Type B pancreatic cell (in vitro differentiated cells): ENCODE measurements around the gene IP6K1. TPM values are rescaled to one million over a fixed set of nuclear protein-coding genes. Genes with fewer than 3 reads are reported as not detected.
"Not testable (repeated sequence)": the region's sequence is repeated elsewhere in the genome, so short reads cannot be mapped to it uniquely, and the experiment has no call there.

ENCODE experiments used
- DNase-seq: peaks from one replicate; pipeline ENCODE4 v3.0.0; 2021; ENCODE audit warnings: mixed read lengths; ENCODE audit not compliant: unreplicated experiment; ENCODE audit errors: extremely low spot score
- H3K27ac Mint-ChIP-seq: 2 replicates; pipeline ENCODE4 v1.8.0; 2021; ENCODE audit warnings: mild to moderate bottlenecking, mixed read lengths
- H3K27me3 Mint-ChIP-seq: 2 replicates; pipeline ENCODE4 v1.8.0; 2021; ENCODE audit warnings: mixed read lengths
- H3K36me3 Mint-ChIP-seq: 2 replicates; pipeline ENCODE4 v1.8.0; 2021; ENCODE audit warnings: mixed read lengths
- H3K4me1 Mint-ChIP-seq: one replicate; pipeline ENCODE4 v1.8.0; 2021; ENCODE audit warnings: mixed read lengths; ENCODE audit not compliant: unreplicated experiment
- H3K4me3 Mint-ChIP-seq: 2 replicates; pipeline ENCODE4 v1.8.0; 2021; ENCODE audit warnings: mild to moderate bottlenecking, mixed read lengths
- H3K9me3 Mint-ChIP-seq: 2 replicates; pipeline ENCODE4 v1.8.0; 2021; ENCODE audit warnings: mixed read lengths
- CTCF ChIP-seq: fragments of 200-600 bp; sonication (generic); conservative IDR thresholded peaks from 2 replicates; pipeline ENCODE4 v1.5.0; 2021; ENCODE audit warnings: antibody characterized with exemption, mild to moderate bottlenecking
- total RNA-seq: library from RNA; stranded (reverse); gene quantifications from 2 replicates; pipeline ENCODE4 v1.2.1, GENCODE V29; 2021; ENCODE audit warnings: low replicate concordance

IP6K1 gene
- total RNA-seq, 1 donor from 2014 or later, result 42.5 TPM

GRCh38 chr3:49785565-49786356 is 581 bp downstream of the IP6K1 start:
- Mint-ChIP-seq H3K27me3 (no peaks in the 10 kb centered on the region), H3K36me3 (peaks cover 12% of the 10 kb centered on the region), H3K4me3 (peak overlapping the region; percentile 91), H3K9me3 (no peaks in the 10 kb centered on the region), H3K4me1 (peaks cover 17% of the 10 kb centered on the region), H3K27ac (peak overlapping the region; percentile 85)
- TF ChIP-seq CTCF, result no peak
- peak; percentile 74 for DNase-seq

- not testable (repeated sequence) for H3K4me3 Mint-ChIP-seq, H3K9me3 Mint-ChIP-seq, H3K27ac Mint-ChIP-seq, H3K27me3 Mint-ChIP-seq, DNase-seq
- H3K36me3 Mint-ChIP-seq, result peaks cover 20% of the 10 kb centered on the region
- peaks cover 27% of the 10 kb centered on the region for H3K4me1 Mint-ChIP-seq
These were observed 4.1 kb downstream of the IP6K1 start for GRCh38 chr3:49782277-49782676.

- Mint-ChIP-seq H3K4me1 (peaks cover 27% of the 10 kb centered on the region), H3K9me3 (no peaks in the 10 kb centered on the region), H3K27ac (no peak overlapping the region), H3K4me3 (peak overlapping the region; percentile 57), H3K27me3 (no peaks in the 10 kb centered on the region), H3K36me3 (peaks cover 20% of the 10 kb centered on the region)
- no peak for TF ChIP-seq CTCF
- DNase-seq, result no peak
These were observed 4.7 kb downstream of the IP6K1 start for GRCh38 chr3:49781415-49782199.

GRCh38 chr3:49780975-49781365 is 5.4 kb downstream of the IP6K1 start:
- DNase-seq, result not testable (repeated sequence)

GRCh38 chr3:49780080-49780974 is 6.0 kb downstream of the IP6K1 start:
- DNase-seq, result no peak
- H3K27ac Mint-ChIP-seq, result no peak overlapping the region
- H3K4me1 Mint-ChIP-seq, result peaks cover 23% of the 10 kb centered on the region
- no peaks in the 10 kb centered on the region for H3K9me3 Mint-ChIP-seq
- no peak for TF ChIP-seq CTCF
- peaks cover 17% of the 10 kb centered on the region for H3K36me3 Mint-ChIP-seq
- no peaks in the 10 kb centered on the region for H3K27me3 Mint-ChIP-seq
- H3K4me3 Mint-ChIP-seq, result no peak overlapping the region

More at GRCh38 chr3:49780975-49781365, 5.4 kb downstream of the IP6K1 start:
- H3K27ac Mint-ChIP-seq, H3K4me3 Mint-ChIP-seq, H3K9me3 Mint-ChIP-seq, H3K27me3 Mint-ChIP-seq: not testable (repeated sequence)
- H3K36me3 Mint-ChIP-seq, result peaks cover 20% of the 10 kb centered on the region
- peaks cover 27% of the 10 kb centered on the region for H3K4me1 Mint-ChIP-seq

- DNase-seq, result no peak
- H3K9me3 Mint-ChIP-seq, result no peaks in the 10 kb centered on the region
- H3K27ac Mint-ChIP-seq, result no peak overlapping the region
- peaks cover 17% of the 10 kb centered on the region for H3K4me1 Mint-ChIP-seq
- TF ChIP-seq CTCF, result no peak
- H3K4me3 Mint-ChIP-seq, result no peak overlapping the region
- H3K27me3 Mint-ChIP-seq, result no peaks in the 10 kb centered on the region
- peaks cover 18% of the 10 kb centered on the region for H3K36me3 Mint-ChIP-seq
These were observed 6.8 kb downstream of the IP6K1 start for GRCh38 chr3:49779358-49780079.

- not testable (repeated sequence) for DNase-seq, H3K4me3 Mint-ChIP-seq, H3K27ac Mint-ChIP-seq, H3K9me3 Mint-ChIP-seq, H3K27me3 Mint-ChIP-seq
- H3K36me3 Mint-ChIP-seq, result peaks cover 11% of the 10 kb centered on the region
- peaks cover 13% of the 10 kb centered on the region for H3K4me1 Mint-ChIP-seq
These were observed 10.2 kb downstream of the IP6K1 start for GRCh38 chr3:49776101-49776500.
